Subcutaneous adipose tissue (tissue), 4 donors: ENCODE measurements around the gene TMEM53. TPM values are rescaled to one million over a fixed set of nuclear protein-coding genes. Genes with fewer than 3 reads are reported as not detected.

ENCODE experiments used
- CTCF ChIP-seq: fragments of 450-650 bp; IDR thresholded peaks from one replicate; pipeline ENCODE4 v1.5.1; 2016; ENCODE audit warnings: low read depth, mild to moderate bottlenecking, control low read depth, antibody characterized with exemption, moderate library complexity
- total RNA-seq, 4 donors: library from RNA; depleted of rRNA; stranded (reverse); fragments of >200 nt; gene quantifications; one replicate each; pipeline ENCODE4 v1.1.0, GENCODE V29; 2016

TMEM53 gene
- total RNA-seq, 4 donors from 2014 or later, result 7.0 to 9.5 (median 7.5) TPM

GRCh38 chr1:44650159-44650831, 24.0 kb downstream of the TMEM53 start:
- no peak for TF ChIP-seq CTCF

- TF ChIP-seq CTCF, result no peak
These were observed 24.5 kb downstream of the TMEM53 start for GRCh38 chr1:44649788-44650158.

GRCh38 chr1:44648529-44649250, 25.6 kb downstream of the TMEM53 start:
- no peak for TF ChIP-seq CTCF

GRCh38 chr1:44647896-44648295, 26.4 kb downstream of the TMEM53 start:
- TF ChIP-seq CTCF, result no peak

GRCh38 chr1:44646261-44647110, 27.8 kb downstream of the TMEM53 start:
- TF ChIP-seq CTCF, result no peak

GRCh38 chr1:44645476-44646244, 28.6 kb downstream of the TMEM53 start:
- no peak for TF ChIP-seq CTCF
